Measurements from ENCODE around the gene CIB4.

CIB4 gene

DNA sequence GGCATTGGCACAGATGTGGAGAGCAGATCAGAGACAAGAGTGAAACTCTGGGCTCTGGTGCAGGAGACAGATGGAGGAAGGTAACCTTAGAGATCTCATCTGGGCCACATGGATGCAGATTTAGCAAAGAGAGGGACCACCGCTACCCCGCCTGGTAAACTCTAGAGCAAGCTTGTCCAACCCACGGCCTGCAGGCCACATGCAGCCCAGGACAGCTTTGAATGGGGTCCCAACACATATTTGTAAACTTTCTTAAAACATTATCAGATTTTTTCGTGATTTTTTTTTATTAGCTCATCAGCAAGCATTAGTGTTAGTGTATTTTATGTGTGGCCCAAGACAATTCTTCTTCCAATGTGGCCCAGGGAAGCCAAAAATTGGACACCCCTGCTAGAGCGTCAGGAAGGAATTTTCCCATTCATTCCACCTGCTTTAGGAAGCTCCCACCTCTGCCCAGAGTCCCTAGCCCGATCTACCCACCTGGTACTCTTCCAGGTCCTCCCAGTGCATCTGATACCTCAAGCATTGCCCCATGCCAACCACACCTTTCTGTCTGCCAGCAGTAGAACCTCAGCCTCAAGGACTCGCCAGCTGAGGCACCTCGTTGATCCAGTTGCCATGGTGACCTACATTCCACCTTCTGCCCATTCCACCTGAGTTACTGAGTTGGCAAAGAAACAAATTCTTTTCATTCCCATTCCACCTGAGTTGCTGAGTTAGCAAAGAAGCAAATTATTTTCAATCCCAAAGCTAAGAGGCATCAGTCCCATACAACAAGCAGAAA lies at the start of gene CIB4:
Gene CIB4, minus strand, starts transcription at position 586 of the 784 bp plus-strand sequence. Its CDS starts 52 bp downstream, at position 534.
- DNase-seq: no peak

DNA sequence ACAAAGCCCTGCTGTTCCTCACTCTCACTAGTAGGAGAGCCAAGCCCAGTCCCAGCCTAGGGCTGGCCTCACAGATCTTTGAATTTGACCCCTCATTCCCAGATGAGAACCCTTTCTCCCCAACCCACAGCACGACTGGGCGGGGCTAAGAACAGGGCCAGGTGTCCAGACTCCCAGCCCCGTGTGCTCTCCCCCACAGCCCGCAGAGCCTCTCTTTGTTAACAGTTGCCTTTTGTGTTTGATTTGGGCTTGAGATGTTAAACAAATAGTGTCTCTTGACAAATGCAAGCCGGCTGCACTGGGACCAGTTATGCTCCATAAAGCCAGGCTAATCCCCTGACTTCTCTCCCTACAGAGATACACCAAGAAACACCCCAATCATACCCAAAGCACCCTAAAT lies 46.6 kb upstream of the CIB4 start:
- no peak for DNase-seq

DNA sequence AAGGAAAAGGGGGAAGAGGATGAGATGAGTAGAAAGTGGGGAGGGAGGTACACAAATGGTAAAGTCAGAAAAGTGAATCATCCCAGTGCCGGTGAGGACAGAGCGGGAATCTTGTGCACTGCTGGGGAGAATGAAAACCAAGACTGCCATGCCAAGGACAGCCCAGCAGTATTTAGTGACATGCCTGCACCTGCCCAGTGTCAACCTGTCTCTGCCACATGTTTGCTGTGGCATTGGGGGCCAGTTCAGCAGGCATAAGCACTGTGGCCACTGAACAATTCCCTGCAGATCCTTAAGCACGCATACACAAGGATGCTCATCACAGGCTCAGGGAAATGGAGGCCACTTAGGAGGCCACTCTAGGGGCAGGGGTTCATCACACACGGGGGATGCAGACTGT lies 46.2 kb upstream of the CIB4 start:
- DNase-seq: no peak

DNA sequence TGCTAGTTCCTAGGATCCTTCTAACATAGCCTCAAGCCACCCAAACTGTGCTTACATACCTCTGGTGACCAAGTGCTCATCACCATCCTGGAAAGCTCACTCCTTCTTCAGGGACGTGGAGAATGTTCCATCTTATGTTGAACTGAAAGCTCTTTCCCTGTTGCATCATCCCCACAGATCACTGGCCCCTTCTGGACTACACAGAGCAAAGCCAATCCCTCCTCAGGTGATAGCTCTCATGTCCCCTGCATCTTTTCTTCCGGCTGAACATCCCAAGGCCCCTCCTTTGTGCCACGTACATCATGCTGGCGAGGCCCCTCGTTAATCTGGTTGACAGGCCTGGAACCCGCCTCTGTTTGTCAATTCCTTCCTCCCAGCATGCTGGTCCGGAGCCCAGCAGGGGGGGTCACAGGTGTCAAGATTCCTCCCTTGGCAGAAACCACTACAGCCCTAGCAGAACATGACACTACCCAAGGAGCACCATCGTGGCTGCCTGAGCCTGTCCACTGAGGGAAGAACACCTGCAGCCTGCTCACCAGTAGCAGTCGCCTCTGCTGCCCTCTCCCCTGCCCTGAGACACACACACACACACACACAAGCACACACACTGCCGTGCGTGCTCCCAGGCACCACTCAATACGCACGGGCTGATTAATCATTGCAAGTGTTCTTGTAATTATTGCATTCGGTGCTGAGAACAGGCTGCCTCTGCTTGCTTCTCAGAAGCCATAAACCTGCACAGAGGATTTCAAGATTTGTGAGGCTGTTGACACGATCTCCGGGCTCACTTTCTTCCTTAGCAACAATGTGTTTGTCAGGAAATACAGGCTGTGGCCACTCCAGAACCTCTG lies 45.0 kb upstream of the CIB4 start:
- DNase-seq: no peak

DNA sequence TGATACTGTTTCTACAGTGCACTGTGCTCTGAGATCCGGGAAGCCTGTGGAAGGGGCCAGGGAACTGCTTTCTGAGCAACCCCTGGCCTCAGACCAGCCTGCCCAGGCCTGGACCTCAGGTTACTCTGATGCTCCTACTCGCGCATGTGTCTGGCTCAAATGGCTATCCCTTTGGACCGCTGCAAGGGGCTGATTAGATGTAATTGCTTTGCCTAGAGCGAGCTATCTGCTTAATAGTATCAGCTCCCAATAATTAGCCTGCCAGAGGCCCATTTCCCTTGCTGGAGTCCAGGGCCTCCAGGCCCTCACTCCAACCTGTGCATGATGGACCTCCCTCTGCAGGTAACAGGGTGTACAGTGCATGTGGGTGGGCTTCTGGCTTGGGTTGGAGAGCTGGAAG lies 44.2 kb upstream of the CIB4 start:
- no peak for DNase-seq

DNA sequence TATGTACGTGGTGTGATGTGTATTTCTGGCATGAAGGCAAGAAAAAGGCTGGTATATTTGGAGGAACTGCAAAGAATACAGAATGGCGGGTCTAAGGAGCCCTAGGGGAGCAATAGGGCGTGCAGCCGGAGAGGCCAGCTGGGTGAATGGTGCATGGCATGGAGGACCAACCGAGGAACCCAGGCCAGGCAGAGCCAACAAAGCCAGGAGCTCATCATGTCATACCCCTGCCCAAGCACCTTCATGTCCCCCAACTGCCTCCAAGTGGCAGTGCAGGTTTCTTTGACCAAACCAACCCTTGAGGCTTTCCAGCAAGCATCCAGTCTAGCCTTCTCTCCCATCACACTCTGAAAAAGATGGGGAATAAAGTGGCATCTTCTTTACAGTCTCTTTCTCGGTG lies 42.4 kb upstream of the CIB4 start:
- DNase-seq: no peak

DNA sequence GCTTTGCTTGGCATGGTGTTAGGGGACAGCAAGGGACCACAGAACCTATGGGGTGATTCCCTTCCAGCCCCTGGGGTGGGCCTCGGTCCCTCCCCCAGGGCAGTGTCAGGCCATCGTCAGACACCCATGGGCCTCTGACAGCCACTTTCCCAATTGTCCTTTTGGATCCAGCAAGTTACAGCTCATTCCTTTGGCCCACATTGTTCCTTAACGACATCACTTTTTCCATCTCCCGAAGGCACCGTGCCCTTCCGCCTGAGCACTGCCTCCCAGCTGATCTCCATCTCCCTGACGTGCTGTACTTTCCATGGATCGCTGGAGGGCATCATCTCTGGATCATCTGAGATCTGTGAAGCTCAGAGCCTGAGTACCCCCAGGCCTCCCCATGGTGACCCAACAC lies 41.0 kb upstream of the CIB4 start:
- no peak for DNase-seq

DNA sequence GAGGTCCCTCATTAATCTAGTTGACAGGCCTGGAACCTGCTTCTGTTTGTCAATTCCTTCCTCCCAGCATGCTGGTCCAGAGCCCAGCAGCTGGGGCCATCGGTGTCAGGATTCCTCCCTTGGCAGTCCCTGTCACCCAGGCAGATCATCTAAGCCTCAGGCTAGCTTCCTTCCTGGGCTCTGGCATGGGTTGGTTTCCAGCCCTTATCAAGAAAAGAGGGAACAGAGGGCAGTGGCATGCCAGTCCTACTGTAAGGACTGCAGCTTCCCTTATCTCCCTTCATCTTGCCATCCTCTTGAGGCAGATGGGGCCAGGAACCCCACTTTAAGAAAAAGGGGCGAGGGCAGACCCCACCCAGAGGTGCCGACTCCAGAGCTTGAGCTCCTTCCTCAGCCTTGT lies 40.5 kb upstream of the CIB4 start:
- no peak for DNase-seq

DNA sequence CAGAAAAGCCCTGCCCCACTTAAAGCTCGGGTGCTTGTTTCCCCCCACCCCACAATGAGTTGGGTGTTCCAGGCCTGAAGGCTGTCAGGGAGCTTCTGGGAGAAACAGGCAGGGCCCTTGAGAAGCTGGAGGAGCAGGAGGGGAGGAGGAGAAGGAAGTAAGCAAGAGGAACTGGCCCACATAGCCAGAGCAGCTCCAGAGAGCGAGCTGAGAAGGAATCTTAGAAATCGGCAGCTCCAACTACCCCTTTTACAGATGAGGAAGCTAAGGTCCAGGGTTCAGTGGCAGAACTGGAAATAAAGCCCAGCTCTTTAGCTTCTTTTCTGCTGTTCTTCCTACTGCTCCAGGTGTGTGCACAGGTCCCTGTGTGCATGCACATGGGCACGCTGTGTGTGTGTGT lies 38.7 kb upstream of the CIB4 start:
- DNase-seq: no peak

DNA sequence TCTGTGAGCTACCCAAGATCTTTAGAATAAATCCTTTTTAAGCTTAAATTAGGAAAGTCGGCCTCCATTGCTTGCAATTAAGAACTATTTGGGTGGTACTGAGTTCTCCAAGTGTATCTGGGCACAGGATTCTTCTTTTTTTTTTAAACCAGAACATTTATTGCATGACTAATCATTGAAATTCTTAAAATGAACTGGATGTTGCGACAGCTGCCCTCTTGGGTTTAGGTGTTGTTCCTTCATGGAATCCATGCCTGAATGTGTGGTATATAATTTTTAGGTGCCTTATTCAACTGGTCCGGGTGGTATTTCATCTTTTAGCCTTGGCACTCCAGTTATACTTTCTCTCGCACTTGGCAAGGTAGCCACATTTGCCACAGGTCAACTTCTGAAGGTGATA lies 36.9 kb upstream of the CIB4 start:
- DNase-seq: no peak

DNA sequence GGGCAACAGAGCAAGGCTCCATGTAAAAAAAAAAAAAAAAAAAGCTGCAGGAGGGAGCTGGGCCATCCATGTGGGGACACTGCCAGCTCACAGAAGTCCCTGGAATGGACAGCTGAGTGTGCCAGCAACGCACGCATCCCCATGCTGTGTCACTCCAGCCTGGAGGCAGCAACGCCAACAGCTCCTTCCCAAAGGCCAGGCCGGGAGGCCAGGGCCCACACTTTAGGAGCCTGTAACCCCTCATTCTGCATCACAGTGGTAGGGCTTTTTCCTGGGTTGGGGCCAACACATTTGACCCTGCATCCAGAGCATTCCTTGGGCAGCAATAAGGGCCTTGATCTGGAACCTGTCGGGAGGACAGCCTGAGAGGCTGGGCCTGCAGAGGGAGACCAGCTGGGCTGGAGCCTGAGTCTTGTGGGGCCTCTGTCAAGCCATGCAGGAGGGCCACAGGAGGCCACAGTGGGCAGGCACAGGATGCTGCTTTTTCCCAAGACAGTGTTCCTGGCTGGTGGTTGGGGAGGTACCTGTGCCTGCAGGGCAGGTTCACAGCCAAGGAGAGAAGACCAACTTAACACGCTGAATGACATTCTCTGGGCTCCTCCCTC lies 34.6 kb upstream of the CIB4 start:
- no peak for DNase-seq

DNA sequence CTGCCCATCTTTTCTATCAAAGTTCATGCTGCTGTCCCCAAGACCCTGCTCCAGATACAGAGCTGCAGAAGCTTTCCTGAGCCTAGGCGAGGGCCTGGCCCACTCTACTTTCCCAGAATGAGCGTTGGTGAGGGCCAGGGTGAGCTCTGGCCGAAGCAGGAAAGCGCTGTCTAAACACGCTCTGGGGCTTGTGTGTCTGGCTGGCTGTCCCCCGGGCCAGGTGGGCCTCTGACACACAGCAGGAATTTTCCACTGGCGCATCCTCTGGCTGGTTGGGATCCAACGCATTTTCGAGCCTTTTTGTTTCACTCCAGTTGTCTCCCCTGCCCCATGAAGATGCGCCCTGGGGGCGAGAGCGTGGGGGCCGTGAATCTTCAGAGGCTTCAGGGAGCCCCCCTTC lies 33.6 kb upstream of the CIB4 start:
- no peak for DNase-seq

DNA sequence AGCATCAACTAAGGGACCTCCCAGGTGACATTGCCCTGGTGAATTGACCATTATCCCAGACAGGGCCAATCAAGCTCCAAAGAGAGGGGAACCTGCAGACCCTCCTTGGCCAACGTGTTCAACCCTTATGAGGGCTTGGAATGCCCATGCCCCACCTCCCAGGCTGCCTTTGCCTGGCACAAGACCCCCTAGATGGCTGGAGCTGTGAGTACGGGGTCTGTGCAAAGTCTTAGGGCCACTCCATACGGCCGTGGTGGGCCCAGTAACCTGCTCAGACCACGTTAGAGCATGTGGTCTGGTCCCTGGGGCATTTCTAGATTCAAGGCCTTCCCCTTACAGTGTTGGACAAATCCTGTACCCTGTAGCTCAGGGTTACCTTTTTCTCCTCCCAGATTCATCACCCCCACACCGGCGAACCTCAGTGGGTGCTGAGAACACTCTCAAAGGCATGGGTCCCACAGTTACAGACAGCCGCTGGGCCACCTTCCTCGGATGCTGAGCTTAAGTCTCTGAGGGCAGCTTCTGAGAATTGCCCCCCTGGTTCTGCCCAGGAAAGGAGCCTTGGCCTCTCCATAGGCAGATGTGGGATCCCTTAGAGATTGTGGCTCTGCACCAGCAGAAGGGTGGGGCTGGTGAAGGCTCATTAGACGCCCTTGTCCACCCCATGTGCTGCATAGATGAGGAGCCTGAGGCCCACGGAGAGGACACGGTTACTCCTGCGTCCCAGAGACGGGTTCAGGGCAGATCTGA lies 33.0 kb upstream of the CIB4 start:
- DNase-seq: no peak

DNA sequence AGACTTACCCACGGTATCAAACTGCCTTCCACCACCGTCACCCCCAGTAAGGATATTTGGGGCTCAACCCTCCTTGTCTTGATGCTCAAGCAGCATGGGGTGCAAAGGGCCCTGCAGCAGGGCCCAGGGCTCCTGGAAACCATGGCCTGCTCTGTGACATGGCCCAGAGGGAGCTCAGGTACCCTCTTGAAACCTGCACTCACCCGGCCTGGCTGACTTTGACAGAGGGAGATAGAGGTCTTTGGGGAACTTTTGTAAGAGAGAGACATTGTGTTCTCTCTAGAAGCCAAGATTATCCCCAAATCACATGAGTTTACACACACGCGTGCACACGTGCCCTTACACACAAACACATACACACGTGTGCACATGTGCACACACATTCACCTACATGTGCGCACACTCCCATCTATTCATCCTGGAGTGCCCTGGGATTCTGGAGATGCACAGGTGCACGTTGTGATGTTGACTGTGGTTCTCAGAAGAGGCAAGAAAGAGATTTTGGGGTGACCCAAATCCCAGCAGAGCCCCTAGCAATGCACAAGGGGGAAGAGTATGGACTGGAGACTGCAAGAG lies 31.7 kb upstream of the CIB4 start:
- no peak for DNase-seq

DNA sequence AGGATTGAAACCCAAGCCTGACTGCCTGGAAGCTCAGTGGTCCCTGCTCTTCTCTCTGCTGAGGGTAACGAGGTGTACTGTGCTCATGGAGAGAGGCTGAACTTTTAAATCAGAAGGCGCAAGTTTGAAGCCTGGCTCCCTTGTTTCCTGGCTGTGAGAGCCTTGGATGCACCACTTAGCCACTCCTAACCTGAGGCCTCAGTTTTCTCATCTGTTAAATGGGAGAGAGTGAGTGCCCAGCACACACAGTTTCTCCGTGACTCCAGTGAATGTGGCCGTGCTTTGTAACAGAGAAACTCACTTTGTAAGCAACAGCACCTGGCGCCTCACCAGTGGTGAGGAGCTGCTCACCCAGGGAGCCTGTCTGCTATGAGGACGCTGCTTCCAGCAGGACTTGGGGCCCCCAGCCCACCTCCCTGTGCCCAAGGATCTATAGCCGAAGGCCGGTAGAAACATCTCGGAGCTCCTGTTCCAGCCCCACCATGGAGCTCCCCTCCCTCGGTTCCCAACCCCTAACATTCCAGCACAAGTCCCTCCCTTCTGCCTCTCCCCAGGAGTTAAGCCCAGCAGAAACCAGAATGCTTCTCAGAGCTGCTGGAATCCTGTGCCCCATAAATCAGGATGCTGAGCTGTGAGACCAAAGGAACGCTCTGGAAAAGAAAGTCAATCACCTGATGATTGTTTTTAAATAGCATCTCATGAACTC lies 31.1 kb upstream of the CIB4 start:
- DNase-seq: no peak

DNA sequence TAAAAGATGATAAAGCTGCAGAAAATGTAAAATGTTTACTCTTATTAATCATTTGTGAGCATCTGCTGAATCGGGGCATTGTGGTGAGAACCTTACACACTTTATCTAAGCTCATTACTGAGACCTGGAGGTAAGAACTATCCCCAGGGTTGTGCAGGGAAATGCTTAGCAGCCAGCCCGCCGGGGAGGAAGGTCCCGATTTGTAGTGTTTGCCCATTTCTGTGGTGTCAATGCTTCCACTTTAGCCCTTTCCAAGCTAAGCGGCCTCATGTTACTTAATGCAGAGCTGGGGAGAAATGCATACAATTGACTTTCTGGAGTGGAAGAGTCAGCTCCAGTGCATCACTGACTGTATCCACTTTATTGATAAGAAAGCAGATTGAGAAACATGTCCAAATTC lies 30.5 kb upstream of the CIB4 start:
- no peak for DNase-seq

DNA sequence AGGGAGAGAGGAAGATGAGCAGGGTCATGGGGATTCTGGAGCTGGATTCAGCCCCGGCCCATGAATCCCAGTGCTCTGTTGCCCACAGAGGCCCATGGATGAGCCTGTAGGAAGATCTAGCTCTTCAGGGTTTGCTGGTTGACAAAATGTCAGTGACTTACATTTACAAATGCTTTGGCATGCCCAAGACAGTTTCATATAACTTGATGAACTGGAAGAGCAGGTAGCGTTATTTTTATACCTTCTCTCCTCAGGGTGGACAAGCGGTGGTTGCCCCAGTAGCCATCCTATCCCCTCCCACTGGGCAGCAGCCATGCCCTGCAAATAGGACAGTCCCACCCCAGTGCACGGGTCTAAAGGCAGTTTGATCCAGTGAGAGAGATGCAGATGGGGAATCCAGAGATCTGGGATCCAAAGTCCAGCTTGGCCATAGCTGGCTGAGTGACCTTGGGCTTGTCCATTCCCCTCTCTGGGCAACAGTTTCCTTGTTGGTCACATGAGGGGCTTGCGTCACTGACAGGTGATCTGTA lies 29.8 kb upstream of the CIB4 start:
- no peak for DNase-seq

DNA sequence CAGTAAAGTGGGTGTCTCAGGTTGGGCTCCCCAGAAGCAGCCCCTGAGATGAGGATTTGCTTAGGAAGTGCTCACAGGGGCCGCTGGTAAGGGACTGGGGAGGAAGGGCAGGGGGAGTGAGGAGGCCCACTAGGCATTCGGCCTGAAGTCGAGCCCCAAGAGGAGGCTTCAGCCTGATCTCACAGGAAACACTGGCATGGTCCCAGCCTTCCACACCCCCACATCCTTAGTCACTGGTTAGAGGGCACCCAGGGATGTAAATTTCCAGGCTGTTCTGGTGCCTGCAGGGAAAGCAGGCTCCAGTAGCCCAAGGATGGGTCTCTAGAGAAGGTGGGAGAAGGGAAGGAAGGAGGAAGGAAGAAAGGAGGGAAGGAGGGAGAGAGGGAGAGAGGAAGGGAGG lies 29.0 kb upstream of the CIB4 start:
- DNase-seq: no peak

DNA sequence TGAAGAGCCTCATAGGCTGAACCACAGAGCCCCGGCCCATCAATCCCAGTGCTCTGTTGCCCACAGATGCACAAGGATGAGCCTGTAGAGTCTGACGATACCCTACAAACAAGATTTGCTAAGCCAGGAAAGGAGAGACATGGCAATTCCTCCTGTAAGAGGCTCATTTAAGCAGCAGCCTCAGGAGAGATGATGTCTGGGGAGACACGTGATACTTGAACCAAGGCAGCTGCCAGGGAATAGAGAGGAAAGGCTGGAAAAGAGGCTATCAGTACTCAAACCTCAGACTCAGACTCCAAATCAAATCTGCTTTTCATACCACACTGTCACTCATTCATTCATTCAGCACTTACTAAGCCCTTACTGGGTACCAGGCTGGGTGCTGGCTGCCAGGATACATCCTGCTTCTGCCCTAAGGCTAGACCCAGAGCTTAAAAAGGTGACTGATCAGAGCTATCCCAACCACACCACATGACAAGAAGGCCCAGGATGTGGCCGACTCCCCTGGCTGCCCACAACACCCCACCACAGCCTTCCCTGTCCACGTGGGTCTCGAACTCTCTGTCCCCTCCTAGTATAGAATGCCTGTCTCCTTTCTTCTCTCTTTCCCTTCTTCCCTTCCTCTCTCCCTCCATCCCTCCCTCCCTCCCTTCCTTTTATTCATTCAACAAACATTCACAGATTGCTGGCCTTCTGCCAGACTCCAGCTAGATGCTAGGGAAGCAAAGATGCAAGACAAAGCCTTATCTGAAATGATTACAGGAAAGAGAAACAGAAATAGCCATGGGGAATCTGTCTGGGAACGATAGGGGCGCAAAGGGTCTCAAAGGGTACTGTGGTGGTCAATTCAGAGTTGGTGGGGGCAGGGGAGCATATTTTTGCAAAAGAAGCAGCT lies 27.9 kb upstream of the CIB4 start:
- DNase-seq: no peak

DNA sequence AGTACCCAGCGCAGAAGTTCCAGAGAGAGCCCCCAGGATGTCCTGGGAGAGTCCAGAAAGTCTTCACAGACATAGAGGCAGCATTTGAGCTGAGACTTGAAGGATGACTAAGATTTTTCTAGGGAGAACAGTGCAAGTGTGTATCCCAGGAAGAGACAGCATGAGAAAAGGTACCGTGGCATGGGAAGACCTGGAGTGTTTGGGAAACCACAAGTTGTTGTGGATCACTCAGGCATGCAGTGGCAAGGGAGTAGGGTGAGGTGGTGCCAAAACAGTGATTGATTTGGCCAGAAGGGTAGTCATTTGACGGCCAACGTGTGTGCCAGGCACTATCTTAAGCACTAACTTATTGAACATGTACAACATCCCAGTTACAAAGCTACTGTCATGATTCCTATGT lies 26.9 kb upstream of the CIB4 start:
- DNase-seq: no peak

DNA sequence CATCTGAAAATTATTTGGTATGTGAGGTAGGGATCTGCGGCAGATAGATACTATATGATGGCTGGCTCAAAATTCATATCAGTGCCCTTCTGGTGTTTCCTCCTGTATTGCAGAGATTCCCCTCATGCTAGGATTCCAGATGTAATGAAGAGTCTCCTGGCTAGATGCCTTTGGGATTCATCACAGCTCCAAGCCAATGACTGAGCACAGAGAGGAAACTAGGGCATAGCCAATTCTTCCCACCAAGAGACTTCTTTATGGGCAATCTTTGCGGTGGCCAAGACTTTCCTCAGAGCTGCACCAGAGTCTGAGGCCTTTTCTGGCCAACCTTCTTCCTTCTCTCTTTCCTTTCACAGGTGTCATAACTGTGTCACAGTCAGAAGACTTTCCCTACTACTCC lies 25.5 kb upstream of the CIB4 start:
- no peak for DNase-seq

Measured in NCI-H446 treated with DMSO at 0.1 percent for 48 hours (cell line).